MCF 10A (cell line): ENCODE results near the gene RAMAC. TPM values are rescaled to one million over a fixed set of nuclear protein-coding genes. Genes with fewer than 3 reads are reported as not detected.

Source experiments
- BruUV-seq: library from RNA; stranded (reverse); fragments of 400-500 nt; replicated peaks from 2 replicates; lab custom pipeline; 2021; lab: Mats Ljungman, UMichigan
- CTCF ChIA-PET: fragments of 300-600 bp; sonication (Branson Sonifier 250); formaldehyde crosslinking; extraction: SDS; loops from one replicate; lab custom pipeline; 2021; ENCODE audit warnings: antibody characterized with exemption, inconsistent platforms; lab: Yijun Ruan, JAX
- POLR2A ChIA-PET: fragments of 300-600, 350-650 bp; sonication (Branson Sonifier 250); formaldehyde crosslinking; extraction: SDS; loops from one replicate; lab custom pipeline; 2020; ENCODE audit warnings: antibody characterized with exemption, inconsistent platforms; lab: Yijun Ruan, JAX
- DNase-seq: peaks from one replicate; pipeline ENCODE4 v3.0.0-alpha.2; 2018; ENCODE audit not compliant: unreplicated experiment
- H3K27ac Mint-ChIP-seq: one replicate; pipeline ENCODE4 v1.8.0; 2022; ENCODE audit warnings: mild to moderate bottlenecking, low read depth, mixed read lengths; ENCODE audit not compliant: unreplicated experiment
- H3K27me3 Mint-ChIP-seq: one replicate; pipeline ENCODE4 v1.8.0; 2022; ENCODE audit warnings: mixed read lengths; ENCODE audit not compliant: insufficient read depth, unreplicated experiment
- H3K36me3 Mint-ChIP-seq: one replicate; pipeline ENCODE4 v1.8.0; 2022; ENCODE audit warnings: mild to moderate bottlenecking, moderate library complexity, mixed read lengths; ENCODE audit not compliant: insufficient read depth, unreplicated experiment
- H3K4me1 Mint-ChIP-seq: one replicate; pipeline ENCODE4 v1.8.0; 2022; ENCODE audit warnings: mixed read lengths; ENCODE audit not compliant: insufficient read depth, unreplicated experiment
- H3K4me3 Mint-ChIP-seq: one replicate; pipeline ENCODE4 v1.8.0; 2022; ENCODE audit warnings: mild to moderate bottlenecking, moderate library complexity, mixed read lengths; ENCODE audit not compliant: unreplicated experiment
- H3K9me3 Mint-ChIP-seq: one replicate; pipeline ENCODE4 v1.8.0; 2022; ENCODE audit warnings: mixed read lengths; ENCODE audit not compliant: unreplicated experiment
- CTCF ChIP-seq: fragments of 200-600 bp; IDR thresholded peaks from one replicate; pipeline ENCODE4 v1.8.0; 2022; ENCODE audit warnings: antibody characterized with exemption, mild to moderate bottlenecking; ENCODE audit not compliant: unreplicated experiment
- intact Hi-C: fragments of 100-400 bp; cut with micrococcal nuclease; formaldehyde crosslinking; loops from 2 replicates; pipeline ENCODE4 v1.14.1; 2022
- total RNA-seq: library from RNA; stranded (reverse); gene quantifications from 2 replicates; pipeline ENCODE4 v1.2.3, GENCODE V29; 2022

The RAMAC gene
- total RNA-seq, 1 experiment from 2014 or later = 21.0 TPM

- POLR2A ChIA-PET = no interaction called here
- no peak for TF ChIP-seq CTCF
Measured at GRCh38 chr15:82966671-82967071, 19.3 kb upstream of the RAMAC start.

GRCh38 chr15:82968066-82968465 lies 17.9 kb upstream of the RAMAC start:
- intact Hi-C loops = no loop called here
- POLR2A ChIA-PET = interaction anchor here (3.0 kb wide), 1 partner anchor 18 kb away, joined by 11 read pairs; the partner anchor contains the start of gene RAMAC
- H3K9me3 Mint-ChIP-seq = no peaks in the 10 kb centered on the region
- no TSS peak for BruUV-seq
- no peaks in the 10 kb centered on the region for H3K36me3 Mint-ChIP-seq
- H3K4me3 Mint-ChIP-seq = no peak overlapping the region
- H3K27me3 Mint-ChIP-seq = no peaks in the 10 kb centered on the region
- peak; percentile 11 for DNase-seq
- CTCF ChIA-PET = interaction anchor here (0.8 to 1.1 kb wide), 2 partner anchors 12 to 437 kb away, joined by 3 read pairs; no protein-coding TSS in a partner anchor
- no peak overlapping the region for H3K27ac Mint-ChIP-seq
- no peaks in the 10 kb centered on the region for H3K4me1 Mint-ChIP-seq
- TF ChIP-seq CTCF = no peak

More at GRCh38 chr15:82966671-82967071, 19.3 kb upstream of the RAMAC start:
- DNase-seq = no peak
- no peaks in the 10 kb centered on the region for H3K9me3 Mint-ChIP-seq
- CTCF ChIA-PET = no interaction called here
- H3K27me3 Mint-ChIP-seq = no peaks in the 10 kb centered on the region
- H3K27ac Mint-ChIP-seq = no peak overlapping the region
- no peaks in the 10 kb centered on the region for H3K36me3 Mint-ChIP-seq
- no TSS peak for BruUV-seq
- intact Hi-C loops = no loop called here
- no peak overlapping the region for H3K4me3 Mint-ChIP-seq
- no peaks in the 10 kb centered on the region for H3K4me1 Mint-ChIP-seq

DNA sequence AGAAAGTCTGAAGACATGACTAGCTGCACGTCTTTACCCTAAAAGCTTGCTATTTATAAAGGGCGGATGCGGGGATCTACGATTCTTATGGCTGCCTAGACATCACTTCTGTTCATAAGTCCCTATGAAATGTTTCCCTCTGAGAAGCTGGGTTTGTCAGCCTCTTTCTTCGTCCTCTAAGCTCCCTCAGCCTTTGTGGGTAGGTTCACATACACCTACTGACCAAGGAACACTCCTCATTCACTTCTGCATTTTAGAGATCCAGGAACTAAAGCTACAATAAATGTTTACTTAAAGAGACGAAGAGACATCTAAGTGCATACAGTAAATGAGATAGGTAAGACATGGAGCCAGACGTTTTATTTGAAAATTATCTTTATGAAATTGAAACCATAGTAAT lies 16.7 kb upstream of the RAMAC start:
- POLR2A ChIA-PET = interaction anchor here (1.3 to 3.0 kb wide), 2 partner anchors 17 to 27 kb away, joined by 3 to 11 read pairs; partner anchors contain the start of gene RAMAC
- BruUV-seq = no TSS peak
- TF ChIP-seq CTCF = no peak
- H3K27me3 Mint-ChIP-seq = no peaks in the 10 kb centered on the region
- H3K36me3 Mint-ChIP-seq = no peaks in the 10 kb centered on the region
- no peak for DNase-seq
- H3K4me1 Mint-ChIP-seq = no peaks in the 10 kb centered on the region
- H3K9me3 Mint-ChIP-seq = no peaks in the 10 kb centered on the region
- intact Hi-C loops = no loop called here
- no peak overlapping the region for H3K4me3 Mint-ChIP-seq
- no peak overlapping the region for H3K27ac Mint-ChIP-seq
- CTCF ChIA-PET = interaction anchor here (0.6 to 1.6 kb wide), 3 partner anchors 27 to 119 kb away, joined by 3 to 5 read pairs (median 4); no protein-coding TSS in a partner anchor

GRCh38 chr15:82970078-82970686 lies 15.8 kb upstream of the RAMAC start:
- no peaks in the 10 kb centered on the region for H3K27me3 Mint-ChIP-seq
- H3K4me1 Mint-ChIP-seq = no peaks in the 10 kb centered on the region
- no TSS peak for BruUV-seq
- ChIA-PET POLR2A (interaction anchor here (0.6 to 3.0 kb wide), 6 partner anchors 16 to 220 kb away, joined by 3 to 11 read pairs (median 3); partner anchors contain the start of genes RAMAC and WHAMM), CTCF (interaction anchor here (1.6 kb wide), 1 partner anchor 120 kb away, joined by 4 read pairs; no protein-coding TSS in a partner anchor)
- no peak overlapping the region for H3K27ac Mint-ChIP-seq
- no peaks in the 10 kb centered on the region for H3K36me3 Mint-ChIP-seq
- no peak for DNase-seq
- no peak overlapping the region for H3K4me3 Mint-ChIP-seq
- no peak for TF ChIP-seq CTCF
- intact Hi-C loops = no loop called here
- no peaks in the 10 kb centered on the region for H3K9me3 Mint-ChIP-seq
